Omental fat pad (tissue), 4 donors: ENCODE data around the gene OXSR1. TPM values are rescaled to one million over a fixed set of nuclear protein-coding genes. Genes with fewer than 3 reads are reported as not detected.

Source experiments
- ATAC-seq: fragments of 150-250 bp; one replicate; pipeline ENCODE4 v1.9.1; 2016; ENCODE audit warnings: mild to moderate bottlenecking, moderate library complexity; ENCODE audit not compliant: low FRiP score
- DNase-seq: peaks from one replicate; pipeline ENCODE4 v3.0.0-alpha.2; 2019; ENCODE audit warnings: low spot score
- CTCF ChIP-seq, 3 donors: fragments of 450-650 bp; IDR thresholded peaks; one replicate each; pipeline ENCODE4 v1.5.1; 2016 to 2017; ENCODE audit warnings: antibody characterized with exemption in 3 of 3, mild to moderate bottlenecking in 3 of 3, moderate library complexity in 2 of 3
- total RNA-seq, 4 donors: library from RNA; depleted of rRNA; stranded (reverse); fragments of >200 nt; gene quantifications; one replicate each; pipeline ENCODE4 v1.1.0, GENCODE V29; 2016

The OXSR1 gene
- total RNA-seq, 4 donors from 2014 or later = 29.8 to 51.7 (median 45.5) TPM

GRCh38 chr3:38122712-38123290 lies 42.5 kb upstream of the OXSR1 start:
- peak; percentile 6 for DNase-seq
- TF ChIP-seq CTCF (IDR thresholded peaks at IDR 0.05) = no peak
- ATAC-seq = no peak

GRCh38 chr3:38124324-38125122 lies 40.8 kb upstream of the OXSR1 start:
- DNase-seq (no peak), ATAC-seq (no peak)
- TF ChIP-seq CTCF (IDR thresholded peaks at IDR 0.05) = no peak

- TF ChIP-seq CTCF (IDR thresholded peaks at IDR 0.05) = no peak
- no peak for ATAC-seq
- peak; percentile 7 for DNase-seq
These were observed 39.8 kb upstream of the OXSR1 start for GRCh38 chr3:38125305-38126120.

DNA sequence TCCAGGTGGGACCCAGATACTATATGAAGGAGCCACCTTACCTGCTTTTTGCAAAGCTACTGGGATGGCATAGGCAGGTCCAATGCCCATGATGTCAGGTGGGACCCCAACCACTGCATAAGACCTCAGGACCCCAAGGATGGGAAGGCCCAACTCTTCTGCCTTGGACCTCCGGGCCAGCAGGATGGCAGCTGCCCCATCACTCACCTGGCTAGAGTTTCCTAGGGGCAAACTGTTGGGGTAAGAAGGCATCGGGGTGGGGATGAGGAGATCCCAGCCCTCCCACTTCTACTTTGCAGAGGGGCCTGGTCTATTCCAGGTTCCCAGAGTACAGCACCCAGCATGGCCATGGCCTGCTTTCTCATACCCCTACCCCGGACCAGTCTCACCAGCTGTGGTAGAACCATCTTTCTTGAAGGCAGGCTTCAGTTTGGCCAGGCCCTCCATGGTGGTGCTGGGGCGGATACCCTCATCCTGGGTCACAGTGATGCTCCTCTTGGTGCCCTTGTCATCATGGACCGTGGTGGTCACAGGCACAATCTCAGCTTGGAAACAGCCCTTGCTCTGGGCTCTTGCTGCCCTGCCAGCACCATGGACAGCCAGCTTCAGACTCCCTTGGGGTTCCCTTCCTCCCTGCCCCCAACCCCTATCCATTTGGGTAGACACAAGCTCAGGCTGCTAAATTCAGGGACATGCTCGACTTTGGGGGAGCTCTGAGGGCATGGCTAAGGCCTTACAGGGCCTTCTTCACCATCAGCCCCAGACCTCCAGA lies 39.0 kb upstream of the OXSR1 start:
- DNase-seq (peak; percentile 16), ATAC-seq (no peak)
- no peak for TF ChIP-seq CTCF (IDR thresholded peaks at IDR 0.05)

DNA sequence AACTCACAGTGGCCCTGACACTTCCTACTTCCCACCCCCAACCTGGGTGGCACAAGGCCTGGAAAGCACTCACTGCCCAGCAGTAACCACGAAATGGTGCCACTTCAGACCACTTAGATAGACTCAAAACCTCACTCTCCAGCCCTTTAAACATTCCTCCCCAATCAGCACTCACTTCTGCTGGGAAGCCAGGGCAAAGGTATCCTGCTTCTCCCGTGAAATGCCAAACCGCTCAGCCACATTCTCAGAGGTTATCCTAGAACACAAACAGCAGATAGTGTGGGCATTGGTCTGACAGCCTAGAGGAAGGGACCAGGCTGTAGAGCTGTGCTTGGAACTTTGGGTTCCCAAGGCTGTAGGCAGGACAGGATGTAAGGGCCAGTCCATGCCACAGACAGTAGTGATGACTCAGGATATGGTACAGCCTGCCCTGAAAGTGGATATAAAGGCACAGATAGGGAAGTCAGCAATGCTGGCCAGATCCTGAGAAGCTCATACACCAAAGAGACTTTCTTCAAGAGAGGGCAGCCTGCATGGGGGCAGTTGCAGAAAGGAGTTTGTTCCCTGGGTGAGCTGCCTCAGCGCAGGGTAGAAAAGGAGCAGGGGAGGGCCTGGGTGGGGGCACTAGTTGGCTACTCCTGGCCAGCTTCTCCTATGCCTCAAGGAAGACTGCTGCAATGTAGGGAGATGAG lies 37.6 kb upstream of the OXSR1 start:
- TF ChIP-seq CTCF (IDR thresholded peaks at IDR 0.05) = no peak
- DNase-seq (peak; percentile 9), ATAC-seq (no peak)

DNA sequence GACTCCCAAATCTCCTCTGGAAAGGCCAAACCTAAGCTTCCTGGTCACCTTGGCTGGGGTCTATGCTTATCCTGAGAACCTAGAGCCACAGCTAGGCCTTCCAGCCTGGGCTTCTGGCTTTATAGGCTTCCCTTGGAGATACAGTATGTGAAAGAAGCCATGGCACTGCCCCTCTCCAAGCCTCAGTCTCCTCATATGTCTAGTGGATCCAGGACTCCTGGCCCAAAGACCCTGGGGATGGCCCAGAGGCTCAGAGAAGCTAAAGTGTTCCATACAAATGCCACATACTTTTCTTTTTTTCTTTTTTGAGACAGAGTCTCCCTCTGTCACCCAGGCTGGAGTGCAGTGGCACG lies 37.1 kb upstream of the OXSR1 start:
- DNase-seq (peak; percentile 6), ATAC-seq (no peak)
- no peak for TF ChIP-seq CTCF (IDR thresholded peaks at IDR 0.05)
